Activated CD8-positive, alpha-beta memory T cell treated with anti-CD3 and anti-CD28 coated beads for 24 hours (primary cell): ENCODE data around the gene PCED1A.

Experiments used
- DNase-seq: peaks from one replicate; pipeline ENCODE4 v3.0.0-alpha.2; 2020

PCED1A gene, protein sequence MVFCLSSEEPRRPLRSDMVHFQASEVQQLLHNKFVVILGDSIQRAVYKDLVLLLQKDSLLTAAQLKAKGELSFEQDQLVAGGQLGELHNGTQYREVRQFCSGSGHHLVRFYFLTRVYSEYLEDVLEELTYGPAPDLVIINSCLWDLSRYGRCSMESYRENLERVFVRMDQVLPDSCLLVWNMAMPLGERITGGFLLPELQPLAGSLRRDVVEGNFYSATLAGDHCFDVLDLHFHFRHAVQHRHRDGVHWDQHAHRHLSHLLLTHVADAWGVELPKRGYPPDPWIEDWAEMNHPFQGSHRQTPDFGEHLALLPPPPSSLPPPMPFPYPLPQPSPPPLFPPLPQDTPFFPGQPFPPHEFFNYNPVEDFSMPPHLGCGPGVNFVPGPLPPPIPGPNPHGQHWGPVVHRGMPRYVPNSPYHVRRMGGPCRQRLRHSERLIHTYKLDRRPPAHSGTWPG

DNA sequence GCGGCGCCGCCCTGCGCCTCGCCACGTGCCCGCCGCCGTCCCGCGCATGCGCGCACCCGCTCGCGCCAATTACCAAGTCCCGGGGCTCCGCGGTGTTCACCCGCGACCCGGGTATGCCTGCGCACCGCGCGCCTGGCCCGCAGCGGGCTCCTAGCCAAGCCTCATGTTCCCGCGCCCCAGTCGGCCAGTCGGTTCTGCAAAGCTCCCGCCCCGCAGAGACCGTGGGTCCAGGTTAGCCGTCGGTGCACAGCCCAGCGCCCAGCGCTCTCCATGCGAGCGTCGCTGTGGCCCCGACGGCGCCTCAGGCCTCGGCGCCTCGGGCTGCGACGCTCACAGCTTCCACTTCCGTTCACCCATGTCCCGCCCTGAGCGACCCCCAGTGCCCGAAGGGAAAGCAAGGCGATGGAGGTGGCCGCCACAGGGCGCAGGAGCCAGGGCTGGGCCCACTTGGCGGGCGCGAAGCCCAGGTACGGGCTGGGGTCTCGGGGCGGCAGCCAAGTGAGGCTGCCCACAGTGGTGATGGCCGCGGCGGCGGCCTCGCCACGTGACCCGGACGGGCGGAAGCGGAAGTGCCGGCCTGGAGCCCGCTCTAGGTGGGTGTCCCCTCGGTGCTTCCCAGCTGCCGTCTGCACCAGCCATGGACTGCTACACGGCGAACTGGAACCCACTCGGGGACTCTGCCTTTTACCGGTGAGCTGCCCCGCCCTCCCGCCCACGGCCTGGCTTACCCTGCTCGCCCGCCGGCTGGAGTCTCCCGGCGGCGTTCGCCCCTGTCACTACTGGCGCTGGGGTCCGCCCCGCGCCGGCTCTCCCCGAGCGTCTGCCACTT, at the start of gene PCED1A, which contains the start of gene VPS16:
Gene PCED1A, minus strand, starts transcription at position 518 of the 829 bp plus-strand sequence. CDS start 743 bp downstream, outside the sequence.
Gene VPS16, plus strand, starts transcription at position 608 of the 829 bp plus-strand sequence. Its CDS starts 30 bp downstream, at position 638.
- peak; percentile 98 for DNase-seq

DNA sequence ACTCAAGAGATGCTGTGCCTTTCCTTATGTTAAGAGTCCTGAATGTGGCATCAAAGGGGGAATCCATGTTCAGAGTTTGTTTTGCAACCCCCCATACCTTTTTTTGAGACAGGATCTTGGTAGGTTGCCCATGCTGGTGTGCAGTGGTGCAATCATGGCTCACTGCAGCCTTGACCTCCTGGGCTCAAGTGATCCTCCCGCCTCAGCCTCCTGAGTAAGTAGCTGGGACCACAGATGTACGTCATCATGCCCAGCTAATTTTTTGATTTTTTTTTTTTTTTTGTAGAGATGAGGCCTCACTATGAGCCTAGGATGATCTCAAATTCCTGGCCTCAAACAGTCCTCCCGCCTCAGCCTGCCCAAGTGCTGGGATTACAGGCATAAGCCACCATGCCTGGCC, 49.3 kb upstream of the PCED1A start:
- DNase-seq, result no peak

DNA sequence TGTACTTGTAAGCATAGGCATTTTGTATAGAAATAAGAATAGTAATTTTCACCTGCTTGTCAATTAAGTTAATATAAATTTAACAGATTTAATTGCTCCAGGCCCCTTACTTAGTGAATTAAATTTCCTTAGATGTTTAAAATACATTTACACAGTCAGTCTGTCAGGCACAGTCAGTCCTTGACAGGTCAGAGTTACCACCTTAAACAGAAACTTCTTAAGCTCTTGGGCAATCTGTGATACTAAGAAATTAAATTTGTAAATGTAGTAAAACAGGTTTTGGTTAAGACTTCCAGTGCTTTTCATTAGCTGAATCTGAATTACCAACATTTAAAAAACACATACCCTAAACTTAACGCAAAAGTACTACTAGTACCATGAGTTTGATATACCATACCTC, 48.8 kb upstream of the PCED1A start:
- no peak for DNase-seq

DNA sequence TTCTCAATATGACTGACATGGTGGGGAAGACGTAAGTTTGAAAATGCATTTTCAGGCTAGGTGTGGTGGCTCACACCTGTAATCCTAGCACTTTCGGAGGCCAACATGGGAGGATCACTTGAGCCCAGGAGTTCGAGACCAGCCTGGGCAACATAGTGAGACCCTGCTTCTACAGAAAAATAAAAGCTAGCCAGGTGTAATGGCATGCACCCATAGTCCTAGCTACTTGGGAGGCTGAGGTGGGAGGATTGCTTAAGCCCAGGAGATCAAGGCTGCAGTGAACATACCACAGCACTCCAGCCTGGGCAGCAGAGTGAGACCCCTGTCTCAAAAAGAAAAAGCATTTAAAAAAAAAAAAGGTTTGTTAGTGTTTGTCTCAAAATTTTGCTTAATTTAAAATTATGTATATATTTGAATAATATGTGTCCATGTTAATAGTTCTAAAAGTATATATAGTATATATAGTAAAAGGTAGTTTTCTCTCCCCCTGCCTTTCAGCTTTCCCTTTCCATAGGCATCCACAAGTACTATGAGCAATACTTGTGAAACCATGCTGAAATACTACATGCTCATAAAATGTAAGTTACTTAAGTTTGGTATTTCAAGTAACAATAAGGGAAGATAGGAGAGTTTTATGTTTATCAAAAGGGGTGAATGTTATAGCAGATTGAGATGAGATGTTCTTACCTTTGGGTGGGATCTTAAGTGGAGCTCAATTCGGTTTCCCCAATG, 47.9 kb upstream of the PCED1A start:
- DNase-seq, result no peak

DNA sequence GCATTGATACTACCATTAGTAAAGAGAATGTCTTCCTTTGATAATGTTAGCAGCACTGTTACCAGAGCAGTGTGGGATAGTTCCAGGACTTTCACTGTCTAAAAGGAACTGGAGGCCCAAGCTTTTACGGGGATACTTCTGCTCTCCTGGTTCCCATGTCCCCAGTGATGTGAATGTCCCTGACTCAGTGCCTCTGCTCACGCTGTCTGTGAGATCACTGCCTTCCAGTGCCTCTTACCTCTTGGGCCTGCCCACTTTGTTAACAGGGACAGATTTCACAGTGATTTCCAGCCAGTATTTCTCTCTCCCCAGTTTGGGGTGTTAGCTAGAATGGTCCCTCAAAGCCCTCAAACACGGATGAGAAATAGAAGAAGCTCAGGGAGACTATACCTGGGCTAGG, 47.3 kb upstream of the PCED1A start:
- no peak for DNase-seq

DNA sequence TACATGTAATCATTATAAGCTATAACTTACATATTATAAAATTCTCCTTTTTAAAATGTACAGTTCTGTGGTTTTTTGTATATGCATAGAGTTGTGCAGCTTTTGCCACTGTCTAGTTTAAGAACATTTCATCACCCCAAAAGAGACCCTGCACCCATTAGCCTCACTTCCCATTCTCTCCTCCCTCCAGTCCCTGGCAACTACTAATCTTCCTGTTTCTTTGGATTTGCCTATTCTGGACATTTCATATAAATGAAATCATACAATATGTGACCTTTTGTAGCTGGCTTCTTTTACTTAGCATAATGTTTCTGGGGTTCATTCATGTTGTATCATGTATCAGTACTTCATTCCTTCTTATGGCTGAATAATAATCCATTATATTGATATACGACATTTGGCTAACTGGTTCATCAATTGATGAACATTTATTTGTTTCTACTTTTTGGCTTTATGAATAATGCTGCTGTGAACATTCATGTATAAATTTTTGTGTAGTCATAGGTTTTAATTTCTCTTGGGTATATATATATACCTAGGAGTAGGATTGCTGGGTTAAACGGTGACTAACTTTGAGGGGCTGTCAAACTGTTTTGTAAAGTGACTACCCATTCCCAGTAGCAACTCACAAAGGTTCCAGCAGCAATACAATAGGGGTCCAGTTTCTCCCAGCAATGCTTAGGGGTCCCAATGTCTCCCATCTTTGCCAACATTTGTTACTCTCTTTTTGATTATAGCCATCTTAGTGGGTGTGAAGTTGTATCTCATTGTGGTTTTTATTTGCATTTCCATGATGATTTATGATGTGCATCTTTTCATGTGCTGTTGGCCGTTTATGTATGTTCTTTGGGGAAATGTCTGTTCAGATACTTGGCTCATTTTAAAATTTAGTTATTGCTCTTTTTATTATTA, 43.5 kb upstream of the PCED1A start:
- DNase-seq, result no peak

DNA sequence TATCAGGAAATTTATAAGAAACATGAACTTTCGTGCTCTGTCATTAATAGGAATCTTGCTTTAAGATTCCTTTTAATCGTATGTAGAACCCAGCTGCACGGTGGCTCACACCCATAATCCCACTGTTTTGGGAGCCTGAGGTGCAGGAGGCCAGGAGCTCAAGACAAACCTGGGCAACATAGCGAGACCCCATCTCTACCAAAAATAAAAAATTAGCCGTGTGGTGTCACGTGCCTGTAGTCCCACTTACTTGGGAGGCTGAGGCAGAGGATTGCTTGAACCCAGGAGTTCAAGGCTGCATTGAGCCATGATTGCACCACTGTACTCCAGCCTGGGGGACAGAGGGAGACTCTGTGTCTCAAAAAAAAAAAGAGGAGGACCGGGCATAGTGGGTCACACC, 40.2 kb upstream of the PCED1A start:
- DNase-seq, result no peak

DNA sequence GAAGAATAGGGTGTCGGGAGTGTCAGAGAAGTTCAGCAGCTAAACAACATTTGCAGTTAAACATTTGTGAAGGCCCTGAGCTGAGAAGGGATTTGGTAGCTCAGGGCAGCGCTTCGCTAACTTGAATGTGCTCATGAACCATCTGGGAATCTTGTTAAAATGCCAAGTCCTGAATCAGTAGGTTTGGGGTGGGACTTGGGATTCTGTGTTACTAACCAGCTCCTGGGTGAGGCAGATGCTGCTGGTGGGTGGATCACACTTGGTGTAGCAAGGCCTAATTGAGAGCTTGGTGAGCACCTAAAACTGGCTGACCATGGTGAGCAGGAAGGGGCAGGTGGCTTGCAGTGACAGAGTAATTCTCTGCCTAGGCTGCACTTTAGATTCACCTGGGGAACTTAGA, 38.7 kb upstream of the PCED1A start:
- no peak for DNase-seq

DNA sequence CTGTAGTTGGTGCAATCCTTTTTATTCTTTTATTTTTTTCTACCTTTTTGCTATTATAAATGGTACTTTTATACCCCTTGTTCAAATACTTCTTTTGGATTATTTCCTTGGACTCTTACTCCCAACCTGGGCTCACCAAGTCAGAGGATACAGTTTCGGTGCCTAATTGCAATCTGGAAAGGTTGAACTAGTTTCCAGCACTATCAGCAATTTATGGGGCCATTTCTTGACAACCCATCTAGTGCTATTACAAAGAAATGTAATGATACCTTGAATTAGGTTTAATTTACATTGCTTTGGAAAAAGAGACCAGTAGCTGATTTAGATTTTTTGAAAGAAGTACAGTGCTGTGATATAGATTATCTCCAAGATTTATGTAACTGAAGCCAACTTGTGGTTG, 38.1 kb upstream of the PCED1A start:
- DNase-seq, result no peak

DNA sequence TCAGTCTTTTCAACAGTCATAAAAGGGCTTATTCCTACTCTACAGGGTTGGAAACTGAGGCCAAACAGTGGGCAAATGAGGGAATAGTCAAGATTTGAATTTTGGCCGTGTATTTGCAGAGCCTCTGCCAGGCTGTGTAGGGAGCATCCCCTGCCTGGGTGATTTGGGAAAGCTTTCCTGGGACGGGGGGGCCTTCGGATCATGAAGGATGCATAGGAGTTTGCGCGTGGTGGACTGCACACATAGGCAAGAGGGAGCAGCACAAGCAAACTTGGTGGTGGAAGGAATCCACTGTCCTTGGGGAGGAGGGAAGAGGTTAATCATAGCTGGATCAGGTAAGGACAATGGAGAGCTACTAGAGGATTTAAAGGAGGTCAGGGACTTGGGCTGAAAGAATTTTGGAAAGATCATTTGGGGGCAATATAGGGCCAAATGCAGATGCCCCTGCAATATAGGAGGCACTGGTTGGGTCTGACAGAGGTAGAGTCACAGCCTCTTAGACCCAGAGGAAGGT, 35.3 kb upstream of the PCED1A start:
- DNase-seq, result no peak

DNA sequence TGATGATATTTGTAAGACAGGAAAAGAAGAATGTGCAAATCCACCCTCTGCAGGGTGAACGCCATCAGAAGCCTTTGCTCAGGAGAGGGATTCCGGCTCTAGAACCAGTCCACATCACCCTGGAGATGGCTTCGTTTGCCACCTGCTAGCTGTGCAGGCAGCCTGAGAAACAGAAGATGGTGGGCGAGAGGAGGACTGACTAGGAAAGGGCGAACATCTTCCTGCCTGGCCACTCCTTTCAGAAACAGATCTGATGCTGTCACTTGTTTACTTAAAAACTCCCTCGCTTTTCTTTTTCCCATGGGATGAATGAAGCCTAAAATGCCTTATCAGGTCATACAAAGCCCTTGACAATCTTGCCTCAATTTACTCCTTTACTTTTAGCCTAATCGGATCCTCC, 34.0 kb upstream of the PCED1A start:
- DNase-seq, result no peak

DNA sequence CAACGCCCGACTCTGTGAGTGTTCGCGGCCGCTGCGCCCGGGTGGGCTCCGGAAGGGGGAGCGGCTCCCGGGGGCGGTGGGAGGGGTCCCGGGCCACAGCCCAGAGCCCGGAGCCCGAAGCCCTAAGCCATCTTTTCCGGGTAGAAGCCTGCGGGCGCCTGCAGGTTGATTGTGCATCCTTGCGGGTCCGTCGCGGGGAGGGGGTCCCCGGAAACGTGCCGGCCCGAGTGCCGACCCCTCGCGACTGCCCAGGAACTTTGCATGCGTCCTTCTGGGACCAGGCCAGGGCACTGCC, 33.2 kb upstream of the PCED1A start:
- DNase-seq, result no peak

DNA sequence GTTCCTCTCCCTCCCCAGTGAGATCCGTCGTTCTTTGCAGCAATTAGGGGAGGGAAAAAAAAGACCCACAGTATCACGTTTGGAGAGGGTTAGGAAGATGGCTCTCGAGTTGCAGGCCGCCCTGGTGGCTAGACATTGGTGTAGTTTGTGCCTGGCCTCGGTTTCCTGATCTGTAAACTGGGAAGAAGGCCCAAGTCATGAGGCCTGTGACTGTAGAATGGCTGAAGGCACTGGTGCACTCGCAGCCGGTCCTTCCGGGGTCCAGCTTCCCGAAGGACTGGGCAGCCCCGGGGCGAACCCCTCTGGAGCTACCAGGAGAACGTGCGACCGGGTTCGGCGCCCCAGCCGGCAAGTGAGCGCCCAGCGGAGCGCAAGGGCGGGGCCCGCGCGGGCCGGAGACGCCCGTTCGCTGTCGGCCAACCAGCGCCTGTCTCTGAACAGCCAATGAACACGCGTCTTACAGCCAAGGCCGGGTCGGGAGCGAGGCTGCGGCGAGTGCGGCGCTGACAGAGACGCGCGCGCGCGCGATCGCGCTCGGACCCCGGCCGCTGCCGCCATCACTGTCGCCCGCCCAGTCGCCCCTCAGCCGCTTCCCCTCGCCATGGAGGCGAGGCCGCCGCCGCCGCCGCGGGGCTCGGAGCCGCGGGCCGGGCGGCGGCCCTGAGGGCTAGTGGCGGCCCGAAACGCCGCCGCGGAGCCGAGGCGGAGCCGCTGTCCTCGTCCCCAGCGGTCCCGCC, 32.7 kb upstream of the PCED1A start, which contains the start of gene PTPRA:
Gene PTPRA, plus strand, starts transcription at position 472 of the 737 bp plus-strand sequence. CDS start 90,797 bp downstream, outside the sequence.
- DNase-seq, result peak; percentile 96

DNA sequence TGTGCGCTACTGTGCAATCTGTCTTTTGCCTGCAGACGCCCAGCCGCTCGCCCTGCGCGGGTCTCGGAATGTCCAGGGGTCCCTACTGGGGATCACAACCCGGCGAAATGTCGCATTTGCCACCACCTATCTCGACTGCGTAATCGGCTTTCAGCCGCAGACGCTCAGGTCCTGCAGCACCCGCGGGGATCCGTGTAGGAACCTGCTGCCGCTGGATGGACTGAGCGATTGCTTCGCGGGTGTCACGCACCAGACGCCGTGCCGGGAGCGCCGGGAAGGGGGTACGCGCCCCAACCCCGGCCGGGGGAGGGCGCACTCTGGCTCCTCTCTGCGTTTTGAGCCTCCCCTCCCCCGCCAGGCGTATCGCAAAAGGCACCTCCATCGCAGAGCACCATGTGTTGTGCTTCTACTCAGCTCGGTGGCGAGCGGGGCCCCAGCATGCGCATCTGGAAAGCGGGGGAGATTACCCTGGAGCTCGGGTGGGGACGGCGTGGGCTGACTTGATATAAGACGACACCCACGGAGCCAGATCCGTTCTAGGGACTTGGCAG, 32.1 kb upstream of the PCED1A start:
- peak; percentile 90 for DNase-seq

DNA sequence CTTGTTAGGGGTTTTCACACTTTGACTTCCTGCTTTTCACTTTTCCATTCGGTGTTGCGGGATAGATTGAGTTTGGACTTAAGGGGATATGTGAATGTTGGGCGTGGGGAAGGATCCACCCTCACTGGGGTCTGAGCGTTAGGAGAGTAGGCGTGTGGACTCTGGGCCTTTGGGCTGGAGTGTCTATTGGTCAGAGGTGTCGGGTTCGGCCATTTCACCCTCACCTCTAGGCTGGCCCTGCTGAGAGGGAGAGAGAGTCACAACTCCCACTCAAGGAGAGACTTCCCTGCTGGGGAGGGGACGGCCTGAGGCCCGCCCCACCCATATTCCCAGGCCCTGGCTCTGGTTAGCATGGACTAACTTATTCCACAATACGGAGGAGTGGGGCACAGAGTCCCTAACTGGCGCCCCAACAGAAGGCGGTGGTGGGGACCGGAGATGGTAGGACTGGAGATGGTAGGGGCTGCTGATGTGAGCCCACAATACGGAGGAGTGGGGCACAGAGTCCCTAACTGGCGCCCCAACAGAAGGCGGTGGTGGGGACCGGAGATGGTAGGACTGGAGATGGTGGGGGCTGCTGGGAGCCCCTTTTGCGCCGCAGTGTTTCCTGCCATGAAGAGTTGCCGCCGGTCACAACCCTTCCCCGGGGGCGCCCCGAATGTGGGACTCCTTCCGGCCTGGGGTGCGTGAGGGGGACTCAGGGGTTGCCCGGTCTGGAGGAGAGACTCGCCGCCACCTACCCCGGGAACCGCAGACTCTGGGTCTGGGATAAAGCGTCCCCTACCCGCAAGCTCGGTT, 31.4 kb upstream of the PCED1A start:
- no peak for DNase-seq

DNA sequence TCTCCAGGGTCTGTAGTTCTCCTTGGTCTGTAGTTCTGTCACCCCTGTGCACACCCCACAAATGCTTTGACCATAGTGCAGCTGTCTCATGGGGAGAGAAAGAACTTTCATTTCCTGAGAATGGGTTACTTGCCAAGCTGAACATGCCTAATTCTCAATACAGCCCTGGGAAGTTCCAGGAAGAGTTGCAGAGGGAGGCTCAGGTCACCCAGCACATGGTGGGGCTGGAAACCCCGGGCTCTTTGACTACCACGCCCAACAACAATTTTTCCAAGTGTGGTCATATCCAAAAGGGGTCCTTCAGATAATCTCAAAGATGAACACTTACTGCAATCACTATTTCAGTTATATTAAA, 30.6 kb upstream of the PCED1A start:
- no peak for DNase-seq

DNA sequence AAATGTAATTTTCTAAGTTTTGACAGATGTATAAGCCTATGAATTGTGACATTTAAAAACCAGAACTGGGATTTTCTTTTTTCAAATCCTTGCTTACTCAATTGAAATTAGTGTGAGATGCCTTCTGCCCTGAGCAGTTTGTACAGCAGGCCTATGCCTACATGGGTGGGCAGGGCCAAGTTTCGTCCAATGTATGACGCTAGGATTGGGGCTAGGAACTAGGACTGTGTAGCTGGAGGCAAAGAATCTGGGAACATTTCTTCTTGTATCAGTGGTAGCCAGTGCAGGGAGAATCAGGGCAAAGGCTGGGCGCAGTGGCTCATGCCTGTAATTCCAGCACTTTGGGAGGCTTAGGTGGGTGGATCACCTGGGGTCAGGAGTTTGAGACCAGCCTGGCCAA, 28.9 kb upstream of the PCED1A start:
- no peak for DNase-seq

DNA sequence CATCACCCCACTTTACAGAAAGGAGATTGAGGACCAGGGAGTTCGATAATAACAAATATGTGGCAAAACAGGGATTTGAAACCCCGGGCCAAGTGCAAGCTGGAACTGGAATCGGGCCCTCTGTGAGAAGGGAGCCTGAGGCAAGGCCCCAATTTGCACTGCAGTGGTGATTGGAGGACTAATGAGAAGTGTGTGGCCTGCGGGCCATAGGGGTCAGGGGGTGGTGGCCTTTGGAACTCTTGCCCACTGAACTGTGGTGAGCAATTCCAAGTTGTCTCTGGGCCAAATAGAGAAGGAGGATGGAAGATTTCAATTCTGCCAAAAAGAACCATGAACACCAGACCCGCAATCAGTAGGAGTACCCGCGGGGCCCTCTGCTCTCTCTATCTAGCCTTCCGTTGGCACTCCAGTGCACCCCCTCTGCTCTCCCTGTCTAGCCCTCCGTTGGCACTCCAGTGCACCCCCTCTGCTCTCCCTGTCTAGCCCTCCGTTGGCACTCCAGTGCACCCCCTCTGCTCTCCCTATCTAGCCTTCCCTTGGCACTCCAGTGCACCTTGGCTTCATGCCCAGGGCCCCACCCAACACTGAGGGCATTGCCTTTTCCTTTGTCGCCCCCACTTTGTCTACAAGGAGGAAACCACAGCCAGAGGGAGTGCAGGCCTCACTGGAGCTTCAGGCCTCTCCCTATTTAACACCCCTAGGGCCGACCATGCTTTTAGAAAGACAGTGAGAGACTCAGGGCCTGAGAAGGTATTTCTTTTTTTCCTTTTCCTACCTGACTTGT, 26.8 kb upstream of the PCED1A start:
- DNase-seq, result no peak

DNA sequence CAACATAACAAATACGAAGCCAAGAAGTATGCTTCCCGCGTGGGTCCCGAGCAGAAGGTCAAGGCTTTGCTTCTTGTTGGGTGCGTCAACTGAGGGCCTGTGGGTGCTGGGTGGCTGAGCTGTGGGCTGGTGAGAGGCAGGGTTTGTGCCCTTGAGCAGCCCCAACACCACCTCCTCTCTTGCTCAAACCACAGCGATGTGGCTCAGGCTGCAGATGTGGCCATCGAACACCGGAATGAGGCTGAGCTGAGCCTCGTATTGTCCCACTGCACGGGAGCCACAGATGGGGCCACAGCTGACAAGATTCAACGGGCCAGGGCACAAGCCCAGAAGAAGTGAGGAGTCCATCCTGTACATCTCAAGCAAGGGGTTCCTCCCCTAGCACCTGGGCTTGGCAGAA, 25.8 kb upstream of the PCED1A start:
- DNase-seq, result peak; percentile 68
